Umbilical cord (tissue), 2 donors: ENCODE data around the gene RBFOX2. TPM values are rescaled to one million over a fixed set of nuclear protein-coding genes. Genes with fewer than 3 reads are reported as not detected.

Experiments
- DNase-seq: peaks from one replicate; pipeline ENCODE4 v3.0.0-alpha.2; 2015; ENCODE audit warnings: low spot score
- total RNA-seq: library from RNA; depleted of rRNA; stranded (reverse); fragments of >200 nt; gene quantifications from one replicate; pipeline ENCODE4 v1.2.3, GENCODE V29; 2014; ENCODE audit warnings: low replicate concordance; ENCODE audit not compliant: insufficient read depth

Gene RBFOX2
- total RNA-seq, 1 donor from 2014 or later: 203 TPM

- peak; percentile 88 for DNase-seq
Observed at GRCh38 chr22:35866651-35867050, 162.0 kb downstream of the RBFOX2 start.

GRCh38 chr22:35864545-35865165, 164.0 kb downstream of the RBFOX2 start:
- peak; percentile 93 for DNase-seq

GRCh38 chr22:35863432-35863831, 165.2 kb downstream of the RBFOX2 start:
- no peak for DNase-seq

GRCh38 chr22:35862697-35863096, 165.9 kb downstream of the RBFOX2 start:
- no peak for DNase-seq

- DNase-seq: no peak
Observed at GRCh38 chr22:35861451-35861850, 167.2 kb downstream of the RBFOX2 start.

- DNase-seq: no peak
Observed at GRCh38 chr22:35860837-35861236, 167.8 kb downstream of the RBFOX2 start.

- no peak for DNase-seq
Observed at GRCh38 chr22:35860087-35860733, 168.4 kb downstream of the RBFOX2 start.

- DNase-seq: no peak
Observed at GRCh38 chr22:35854334-35854733, 174.3 kb downstream of the RBFOX2 start.

GRCh38 chr22:35852076-35852475, 176.5 kb downstream of the RBFOX2 start:
- no peak for DNase-seq

- DNase-seq: no peak
Observed at GRCh38 chr22:35850831-35851230, 177.8 kb downstream of the RBFOX2 start.

GRCh38 chr22:35846804-35847203, 181.8 kb downstream of the RBFOX2 start:
- DNase-seq: no peak

GRCh38 chr22:35844886-35845285, 183.7 kb downstream of the RBFOX2 start:
- no peak for DNase-seq

- no peak for DNase-seq
Observed at GRCh38 chr22:35842954-35843353, 185.7 kb downstream of the RBFOX2 start.

- DNase-seq: no peak
Observed at GRCh38 chr22:35842519-35842913, 186.1 kb downstream of the RBFOX2 start.

GRCh38 chr22:35841907-35842518, 186.6 kb downstream of the RBFOX2 start:
- DNase-seq: no peak

- DNase-seq: peak; percentile 98
Observed at GRCh38 chr22:35840302-35840739, 188.3 kb downstream of the RBFOX2 start.

- peak; percentile 76 for DNase-seq
Observed at GRCh38 chr22:35839841-35840301, 188.8 kb downstream of the RBFOX2 start.

- DNase-seq: peak; percentile 90
Observed at GRCh38 chr22:35838855-35839576, 189.6 kb downstream of the RBFOX2 start.

GRCh38 chr22:35837101-35837727, 191.4 kb downstream of the RBFOX2 start:
- DNase-seq: no peak

- peak; percentile 93 for DNase-seq
Observed at GRCh38 chr22:35835998-35836691, 192.5 kb downstream of the RBFOX2 start.
